Neuron (in vitro differentiated cells): ENCODE results near the gene NEIL1.

Source experiments
- H2AFZ ChIP-seq: one replicate; pipeline ENCODE4 v1.6.1; 2013; ENCODE audit warnings: low read depth, mild to moderate bottlenecking, inconsistent platforms, low read length, moderate library complexity
- H3K27me3 ChIP-seq: one replicate; pipeline ENCODE4 v1.6.1; 2013; ENCODE audit warnings: low read length; ENCODE audit not compliant: insufficient read depth
- H3K36me3 ChIP-seq: one replicate; pipeline ENCODE4 v1.6.1; 2013; ENCODE audit warnings: low read length; ENCODE audit not compliant: insufficient read depth
- H3K4me1 ChIP-seq: one replicate; pipeline ENCODE4 v1.6.1; 2013; ENCODE audit warnings: low read length; ENCODE audit not compliant: insufficient read depth
- H3K4me3 ChIP-seq: 2 replicates; pipeline ENCODE4 v1.5.1; 2013; ENCODE audit warnings: mild to moderate bottlenecking, low read length, moderate library complexity
- H3K9me3 ChIP-seq: one replicate; pipeline ENCODE4 v1.6.1; 2013; ENCODE audit warnings: low read length

NEIL1 gene

DNA sequence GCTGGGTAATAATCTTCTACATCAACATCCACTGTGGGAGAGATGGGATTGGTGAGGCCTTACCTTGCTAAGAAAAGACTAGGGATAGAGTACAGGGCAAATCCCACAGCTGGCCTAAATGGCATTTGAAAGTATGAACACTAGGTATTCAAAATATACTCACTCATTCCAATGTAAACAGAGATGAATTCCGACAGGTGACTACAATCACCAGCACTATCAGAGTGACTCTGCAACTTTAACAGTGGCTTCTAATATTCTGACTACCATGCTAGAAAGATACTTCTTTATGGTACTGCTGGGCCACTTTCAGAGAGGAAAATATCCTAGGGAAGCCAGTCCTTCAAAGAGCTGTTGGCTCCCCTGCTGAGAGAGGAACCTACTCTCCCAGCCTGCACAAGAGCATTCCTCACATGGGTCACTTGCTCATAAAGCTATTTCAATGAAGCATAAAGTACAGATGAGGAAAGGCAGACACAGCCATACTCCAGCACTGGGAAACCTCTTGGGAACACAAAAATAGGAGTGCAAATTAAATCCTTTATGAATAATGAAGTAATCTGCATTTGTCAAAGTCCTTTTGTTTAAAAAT lies 43.0 kb downstream of the NEIL1 start:
- no peak overlapping the region for H2AFZ ChIP-seq
- H3K27me3 ChIP-seq, result no peaks in the 10 kb centered on the region
- peaks cover 9% of the 10 kb centered on the region for H3K4me1 ChIP-seq
- H3K9me3 ChIP-seq, result no peaks in the 10 kb centered on the region
- peaks cover 92% of the 10 kb centered on the region for H3K36me3 ChIP-seq
- no peak overlapping the region for H3K4me3 ChIP-seq

DNA sequence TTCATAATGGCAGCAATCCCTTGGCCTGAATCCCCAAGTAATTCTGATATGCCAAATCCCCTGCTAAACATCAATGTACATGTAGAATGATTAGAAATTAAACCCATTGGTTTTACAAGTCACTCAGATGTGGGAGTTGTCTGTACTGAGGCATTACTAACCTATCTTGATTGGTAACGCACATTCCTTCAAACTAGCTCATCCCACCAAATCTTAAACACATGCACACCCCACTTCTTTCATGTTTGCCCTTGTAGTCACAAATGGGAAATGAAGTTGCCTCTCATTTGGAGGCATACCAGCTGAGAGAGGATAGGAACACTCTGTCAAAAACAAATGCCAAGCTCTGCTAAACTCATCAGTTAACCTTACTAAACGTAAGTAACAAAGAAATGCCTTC lies 50.7 kb downstream of the NEIL1 start:
- Histone ChIP-seq H3K36me3 (peaks cover 91% of the 10 kb centered on the region), H3K4me3 (no peak overlapping the region), H3K4me1 (no peaks in the 10 kb centered on the region), H3K9me3 (no peaks in the 10 kb centered on the region), H2AFZ (no peak overlapping the region), H3K27me3 (no peaks in the 10 kb centered on the region)

DNA sequence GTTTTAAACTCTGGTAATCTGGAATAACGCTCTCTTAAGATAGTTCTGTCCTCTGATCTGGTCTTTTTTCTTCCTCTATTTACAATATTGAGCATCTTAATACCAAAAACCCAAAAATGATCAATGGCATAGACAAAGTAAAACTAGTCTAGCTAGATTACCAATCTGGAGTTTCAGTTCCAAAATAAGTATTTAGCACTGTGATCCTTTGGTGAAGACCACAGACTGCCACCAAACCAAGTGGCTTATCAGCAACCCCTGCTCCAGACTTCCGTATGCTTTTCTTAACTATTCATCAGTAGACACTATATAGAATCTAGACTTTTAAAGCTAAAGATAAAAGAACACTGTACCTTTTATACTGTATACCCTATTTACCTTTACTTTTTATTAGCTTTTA lies 57.1 kb downstream of the NEIL1 start:
- H3K36me3 ChIP-seq, result peaks cover 72% of the 10 kb centered on the region
- H3K4me3 ChIP-seq, result no peak overlapping the region
- no peak overlapping the region for H2AFZ ChIP-seq
- no peaks in the 10 kb centered on the region for H3K27me3 ChIP-seq
- no peaks in the 10 kb centered on the region for H3K4me1 ChIP-seq
- H3K9me3 ChIP-seq, result no peaks in the 10 kb centered on the region
